Forelimb muscle (tissue), 1 donor: ENCODE measurements around the gene TIMP2. TPM values are rescaled to one million over a fixed set of nuclear protein-coding genes. Genes with fewer than 3 reads are reported as not detected.

Source experiments
- DNase-seq: peaks from one replicate; pipeline ENCODE4 v3.0.0-alpha.2; 2013; ENCODE audit warnings: low read depth
- polyA plus RNA-seq: library from polyadenylated mRNA; unstranded; fragments of 120-200 nt; gene quantifications from one replicate; pipeline ENCODE4 v1.2.1, GENCODE V29; 2013; ENCODE audit not compliant: insufficient read length

Gene TIMP2
- polyA plus RNA-seq, 1 donor: 164 TPM

DNA sequence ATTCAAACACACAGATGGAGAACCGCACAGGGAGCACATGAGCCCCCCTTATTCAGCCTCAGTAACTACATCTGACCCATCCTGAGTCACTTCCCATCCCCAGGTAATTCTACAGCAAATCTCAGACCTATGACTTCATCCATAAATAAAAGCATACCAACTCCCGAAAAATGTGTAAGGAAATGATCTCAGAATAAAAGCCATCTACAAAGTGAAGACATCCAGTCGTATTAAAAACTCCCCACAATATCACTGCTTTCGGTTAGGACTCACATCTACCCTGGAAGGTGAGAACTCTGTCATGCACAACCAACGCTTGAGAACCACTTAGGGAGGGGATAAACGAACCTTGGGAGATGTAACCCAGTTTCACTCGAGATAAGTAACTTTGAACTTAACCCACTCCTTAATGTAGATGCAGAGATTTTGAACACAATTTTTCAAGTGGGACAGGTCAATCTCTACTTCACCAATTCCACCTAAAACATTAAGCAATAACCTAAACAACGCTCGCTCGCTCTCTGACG is 85.9 kb downstream of the TIMP2 start:
- DNase-seq: no peak

DNA sequence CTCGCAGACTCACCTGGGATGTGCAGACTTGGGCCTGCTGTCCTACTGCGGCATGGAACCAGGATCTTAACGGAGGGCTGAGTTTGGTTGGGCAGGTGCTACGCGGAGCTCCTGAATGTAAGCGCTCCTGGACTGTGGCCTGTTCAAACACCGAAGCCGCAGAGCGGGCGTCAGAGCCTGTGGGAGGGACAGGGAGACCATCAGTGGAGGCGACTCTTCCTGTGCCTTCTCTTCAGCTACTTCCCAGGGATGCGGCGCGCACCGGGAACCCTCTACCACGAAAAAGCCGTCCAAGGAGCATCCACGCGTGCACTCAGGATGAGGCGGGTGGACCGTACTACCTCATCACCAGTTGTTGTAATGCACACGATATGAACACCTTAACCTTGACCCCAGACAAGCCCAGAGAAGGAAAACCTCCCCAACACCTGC is 86.6 kb downstream of the TIMP2 start:
- no peak for DNase-seq

DNA sequence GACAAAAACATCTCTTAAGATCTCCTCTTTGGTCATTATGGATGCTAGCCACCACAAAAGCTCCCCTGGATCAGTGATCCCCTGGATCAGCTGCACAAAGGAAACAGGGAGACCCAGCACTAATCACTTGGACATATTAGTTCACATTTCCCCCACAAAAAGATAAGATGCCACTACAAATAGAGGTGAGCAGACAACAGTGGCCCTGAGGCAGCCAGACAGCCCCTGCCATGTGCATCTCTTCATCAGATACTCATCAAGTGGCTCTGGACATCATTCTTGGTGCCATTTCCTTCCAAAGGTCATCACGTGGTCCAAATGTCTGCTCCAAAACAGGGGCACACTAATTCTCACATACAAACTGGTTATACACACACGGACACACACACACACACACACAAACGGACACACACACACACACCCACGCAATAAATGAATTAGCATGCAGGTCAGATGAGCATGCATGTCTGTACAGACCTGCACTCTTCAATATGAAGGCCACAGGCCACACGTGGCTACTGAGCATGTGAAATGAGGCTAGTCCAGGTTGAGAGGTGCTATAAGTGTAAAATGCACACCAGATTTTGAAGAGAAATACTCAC is 88.7 kb downstream of the TIMP2 start:
- DNase-seq: no peak

DNA sequence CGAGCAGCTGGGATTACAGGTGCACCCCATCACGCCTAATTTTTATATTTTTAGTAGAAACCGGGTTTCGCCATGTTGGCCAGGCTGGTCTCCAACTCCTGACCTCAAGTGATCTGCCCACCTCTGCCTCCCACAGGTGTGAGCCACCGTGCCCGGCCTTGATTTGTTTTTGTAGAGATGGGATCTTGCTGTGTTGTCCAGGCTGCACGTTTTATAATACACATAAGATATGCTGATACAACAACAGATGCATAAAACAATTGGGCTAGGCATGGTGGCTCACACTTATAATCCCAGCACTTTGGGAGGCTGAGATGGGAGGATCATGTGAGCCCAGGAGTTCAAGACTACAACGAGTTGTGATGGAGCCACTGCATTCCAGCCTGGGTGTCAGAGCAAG is 90.6 kb downstream of the TIMP2 start:
- no peak for DNase-seq

DNA sequence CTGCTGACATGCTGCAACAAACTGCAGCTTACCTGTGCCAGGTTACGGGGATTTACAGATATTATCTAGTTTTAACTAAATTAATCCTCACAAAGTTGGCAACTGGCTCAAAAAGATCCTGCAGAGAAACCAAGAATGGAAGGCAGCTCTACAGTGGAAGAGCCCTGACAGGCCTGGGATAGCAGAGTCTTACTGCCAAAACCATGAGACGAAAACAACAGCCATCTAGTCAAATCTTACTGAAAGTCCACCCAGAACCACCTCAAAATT is 92.7 kb downstream of the TIMP2 start:
- DNase-seq: no peak

DNA sequence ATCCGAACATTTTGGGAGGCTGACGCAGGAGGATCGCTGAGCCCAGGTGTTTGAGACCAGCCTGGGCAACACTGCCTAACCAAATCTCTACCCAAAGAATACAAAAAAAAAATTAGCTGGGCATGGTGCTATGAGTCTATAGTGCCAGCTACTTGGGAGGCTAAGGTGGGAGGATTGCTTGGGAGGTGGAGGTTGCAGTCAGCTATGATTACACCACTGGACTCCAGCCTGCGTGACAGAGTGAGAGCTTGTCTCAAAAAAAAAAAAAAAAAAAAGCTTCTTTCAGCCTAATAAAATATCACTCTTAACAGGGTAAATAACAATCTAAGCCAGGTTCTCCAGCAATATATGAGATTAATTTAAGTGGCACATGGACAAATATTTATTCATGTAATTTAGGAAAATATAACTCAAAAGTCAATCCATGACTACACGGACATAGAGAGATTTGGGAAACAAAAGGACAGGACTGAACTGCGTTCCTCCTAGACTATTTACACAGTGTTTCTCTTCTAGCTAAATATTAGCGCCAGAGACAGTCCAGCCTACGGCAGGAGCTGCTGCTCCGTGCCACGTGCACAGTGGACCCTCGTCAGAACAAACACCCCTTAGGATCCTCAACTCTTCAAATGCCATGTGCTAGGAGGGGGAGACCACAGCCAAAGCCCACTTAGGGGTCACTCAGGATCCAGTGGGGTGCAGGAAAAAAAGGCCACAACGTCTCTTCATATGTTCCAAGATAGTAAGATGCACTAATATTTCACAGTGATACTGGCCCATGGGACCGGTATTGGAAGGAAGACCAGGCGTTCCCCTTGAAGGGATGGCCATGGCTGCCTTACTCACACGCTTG is 93.3 kb downstream of the TIMP2 start:
- no peak for DNase-seq

DNA sequence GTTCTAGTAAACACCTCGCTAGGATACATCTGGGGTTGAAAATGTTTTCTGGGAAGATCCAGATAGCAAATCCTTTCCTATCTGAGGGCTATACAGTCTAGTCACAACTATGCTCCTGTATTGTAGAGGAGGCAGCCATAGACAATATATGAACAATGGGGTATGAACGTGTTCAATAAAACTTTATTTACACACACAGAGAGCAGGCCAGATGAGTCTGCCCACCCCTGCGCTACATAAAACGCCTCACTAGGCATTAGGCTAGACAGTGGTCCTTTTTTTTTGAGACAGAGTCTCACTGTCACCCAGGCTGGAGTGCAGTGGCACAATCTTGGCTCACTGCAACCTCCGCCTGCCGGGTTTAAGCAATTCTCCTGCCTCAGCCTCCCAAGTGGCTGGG is 95.7 kb downstream of the TIMP2 start:
- no peak for DNase-seq

DNA sequence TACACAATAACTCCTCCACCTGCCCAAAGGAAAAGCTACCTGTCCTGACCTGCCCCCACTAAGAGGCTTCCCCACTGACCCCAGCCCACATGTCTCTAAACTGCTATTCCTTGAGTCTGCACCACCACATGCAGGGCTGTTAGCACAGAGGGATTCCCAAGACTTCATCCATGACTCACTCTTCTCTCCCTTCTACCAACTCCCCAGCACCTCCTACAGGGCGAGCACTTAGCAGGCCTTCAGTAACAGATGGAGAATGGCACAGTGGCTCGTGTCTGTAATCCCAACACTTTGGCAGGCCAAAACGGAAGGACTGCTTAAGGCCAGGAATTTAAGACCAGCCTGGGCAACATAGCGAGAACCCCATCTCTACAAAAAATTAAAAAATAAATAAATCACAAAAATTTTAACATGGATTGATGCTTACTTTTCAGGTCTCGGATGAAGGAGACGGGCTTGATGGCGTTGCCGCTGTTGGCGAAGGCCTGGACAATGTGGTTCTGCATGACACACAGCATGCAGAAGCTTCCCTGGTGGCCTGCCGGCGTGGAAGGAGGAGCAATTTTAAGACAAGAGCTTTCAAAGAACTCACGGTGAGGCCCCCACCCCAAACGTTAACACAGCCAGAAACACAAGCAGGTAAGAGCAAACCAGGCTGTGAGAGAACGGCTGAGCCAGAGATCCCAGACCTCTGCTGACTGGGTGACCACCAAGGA is 96.6 kb downstream of the TIMP2 start:
- DNase-seq: no peak

DNA sequence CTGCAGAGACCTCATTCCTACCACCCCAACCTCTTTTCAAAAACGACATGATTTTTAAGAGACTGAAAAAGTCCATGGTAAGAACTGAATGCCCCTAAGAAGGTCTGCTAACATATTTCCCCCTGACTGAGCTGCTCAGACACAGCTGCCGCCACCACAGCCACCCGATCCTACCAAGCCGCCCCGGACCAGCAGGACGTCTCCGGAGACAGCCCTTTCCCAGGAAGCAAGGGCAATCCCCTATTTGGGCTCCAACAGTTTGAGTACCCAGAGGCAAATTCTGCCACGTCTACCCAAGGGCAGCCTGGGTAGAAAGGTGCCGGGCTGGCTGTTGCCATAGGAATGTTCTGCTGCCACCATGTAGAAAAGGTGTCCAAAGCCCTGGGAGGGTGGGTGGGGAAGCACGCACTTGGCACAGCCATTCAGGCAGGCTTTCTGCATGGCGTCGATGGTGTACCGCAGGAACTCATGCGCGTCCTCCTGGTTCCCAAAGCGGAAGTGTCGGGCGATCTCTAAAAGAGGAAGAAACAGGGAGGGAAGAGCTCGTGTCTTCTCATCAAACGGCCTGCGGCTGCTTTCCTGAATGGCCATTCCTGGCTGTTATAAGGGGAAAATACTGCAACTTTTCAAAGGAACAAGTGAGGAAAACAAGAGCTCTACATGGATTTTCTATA is 98.2 kb downstream of the TIMP2 start:
- no peak for DNase-seq

DNA sequence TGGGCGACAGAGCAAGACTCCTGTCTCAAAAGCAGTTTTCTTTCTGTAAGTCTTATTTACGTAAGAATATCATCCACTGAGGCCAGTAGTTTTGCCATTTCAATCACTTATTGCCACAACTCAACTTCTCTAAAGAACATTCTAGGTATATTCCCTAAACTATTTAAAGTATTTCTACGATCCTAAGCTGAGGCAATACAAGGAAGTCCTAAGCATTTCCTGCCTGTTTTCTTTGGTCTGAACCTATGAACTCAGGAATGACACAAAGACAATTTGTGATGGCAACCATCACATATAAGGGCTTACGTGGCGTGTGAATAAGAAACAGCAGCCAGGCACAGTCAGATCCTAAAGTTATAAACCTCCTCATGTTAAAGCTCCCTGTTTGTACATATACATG is 98.8 kb downstream of the TIMP2 start:
- DNase-seq: no peak

DNA sequence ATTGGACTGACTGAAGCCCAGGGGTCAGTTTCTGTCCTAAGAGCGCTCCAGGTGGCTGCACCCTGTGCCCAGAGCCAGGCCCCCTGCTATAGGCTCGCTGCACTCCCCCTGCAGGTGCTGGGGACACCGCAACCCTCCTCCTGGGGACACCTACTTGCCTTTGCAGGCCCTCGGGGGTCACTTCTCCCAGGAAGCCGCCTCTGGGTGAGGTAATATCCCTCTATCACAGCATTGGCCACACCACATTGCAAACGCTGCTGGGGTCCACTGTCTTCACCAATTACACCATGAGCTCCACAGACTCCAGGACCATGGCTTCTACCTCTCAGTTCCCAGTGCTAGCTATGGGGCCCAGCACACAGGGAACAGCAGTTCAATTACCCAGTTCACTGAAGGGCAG is 99.5 kb downstream of the TIMP2 start:
- DNase-seq: no peak

DNA sequence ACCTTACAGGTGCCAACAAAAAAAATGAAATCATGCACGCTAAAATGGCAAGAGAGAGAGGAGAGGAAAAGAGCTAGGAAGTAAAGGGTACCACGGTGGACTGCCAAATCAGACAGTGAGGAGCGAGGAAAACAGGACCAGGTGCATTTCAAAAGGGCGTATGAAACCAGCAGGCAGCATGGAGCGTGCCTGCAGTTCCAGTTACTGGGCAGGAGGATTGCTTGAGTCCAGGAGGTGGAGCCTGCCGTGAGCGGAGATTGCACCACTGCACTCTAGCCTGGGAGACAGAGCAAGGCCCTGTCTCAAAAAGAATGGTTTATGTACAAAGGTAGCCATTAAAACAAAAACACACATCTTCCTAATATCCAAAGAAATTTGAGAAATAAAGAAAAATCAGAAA is 100.9 kb downstream of the TIMP2 start:
- DNase-seq: no peak

DNA sequence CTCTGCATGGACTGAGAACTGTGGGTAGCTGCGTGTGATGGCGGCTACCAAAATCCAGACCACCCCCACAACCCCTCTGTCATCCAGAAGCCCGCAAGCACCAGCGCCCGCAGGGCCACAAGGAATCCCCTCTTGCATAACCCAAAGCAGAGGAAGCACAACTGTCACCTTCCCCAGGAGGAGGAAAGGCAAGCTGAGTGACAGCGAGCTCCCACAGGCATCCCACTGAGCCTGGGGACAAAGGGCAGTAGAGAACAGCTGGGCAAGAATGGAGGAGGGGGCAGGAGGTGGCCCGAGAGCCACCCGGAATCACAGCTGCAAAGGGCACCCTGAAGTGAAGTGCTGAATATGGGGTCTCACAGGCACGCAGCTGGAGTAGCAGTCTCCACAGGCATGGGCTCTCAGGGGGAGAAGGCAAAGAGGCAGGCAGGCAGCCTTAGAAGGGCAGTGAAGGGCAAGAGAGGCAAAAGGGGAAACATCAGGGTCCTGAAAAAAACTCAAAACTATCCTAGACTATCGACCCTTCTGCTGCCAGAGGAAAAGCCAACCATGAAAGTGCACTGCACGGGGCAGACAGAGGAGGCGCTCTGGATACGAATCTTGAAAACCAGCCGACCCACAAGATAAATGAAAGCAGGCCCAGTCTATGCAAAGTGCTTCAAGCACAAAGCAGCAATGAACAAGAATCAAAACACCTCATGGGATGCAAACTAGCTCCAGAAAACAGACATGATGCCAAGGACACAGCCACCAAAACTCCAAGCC is 101.7 kb downstream of the TIMP2 start:
- no peak for DNase-seq

DNA sequence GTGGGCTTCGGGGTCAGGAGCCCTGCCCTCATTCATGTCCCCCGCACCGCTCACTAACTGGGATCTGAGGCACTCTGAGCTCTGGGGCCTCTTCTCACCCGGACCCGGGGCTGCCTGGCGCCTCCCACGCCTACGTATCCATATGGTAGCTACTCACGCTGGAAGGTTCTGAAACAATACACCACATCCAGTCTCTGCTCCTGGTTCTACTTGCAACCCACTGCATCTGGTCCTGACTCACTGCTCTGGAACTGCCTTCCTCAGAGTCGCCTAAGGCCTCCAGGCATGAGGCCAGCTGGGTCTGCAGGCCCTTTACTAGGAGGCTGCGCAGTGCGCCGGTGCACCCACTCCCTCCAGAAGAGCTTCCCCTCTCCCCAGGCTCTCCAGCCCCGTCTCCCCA is 102.6 kb downstream of the TIMP2 start:
- no peak for DNase-seq

DNA sequence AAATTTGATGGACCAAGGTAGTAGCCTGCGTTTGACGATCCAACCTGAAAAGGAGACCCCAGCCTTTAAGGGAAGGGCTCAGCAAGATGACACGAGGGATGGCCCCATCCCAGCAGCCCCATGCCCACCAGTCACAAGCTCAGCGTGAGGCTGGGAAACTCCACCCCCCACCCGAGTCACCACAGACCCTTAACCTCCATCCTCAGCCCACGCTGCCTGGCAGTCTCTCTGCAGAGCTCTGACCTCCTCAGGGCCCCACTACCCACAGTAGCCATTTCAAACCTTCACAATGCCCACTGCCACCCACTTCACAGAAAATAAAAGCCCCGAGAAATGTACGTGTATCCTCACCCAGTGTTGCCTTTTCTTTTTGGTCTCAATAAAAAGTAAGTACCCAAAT is 103.2 kb downstream of the TIMP2 start:
- no peak for DNase-seq

DNA sequence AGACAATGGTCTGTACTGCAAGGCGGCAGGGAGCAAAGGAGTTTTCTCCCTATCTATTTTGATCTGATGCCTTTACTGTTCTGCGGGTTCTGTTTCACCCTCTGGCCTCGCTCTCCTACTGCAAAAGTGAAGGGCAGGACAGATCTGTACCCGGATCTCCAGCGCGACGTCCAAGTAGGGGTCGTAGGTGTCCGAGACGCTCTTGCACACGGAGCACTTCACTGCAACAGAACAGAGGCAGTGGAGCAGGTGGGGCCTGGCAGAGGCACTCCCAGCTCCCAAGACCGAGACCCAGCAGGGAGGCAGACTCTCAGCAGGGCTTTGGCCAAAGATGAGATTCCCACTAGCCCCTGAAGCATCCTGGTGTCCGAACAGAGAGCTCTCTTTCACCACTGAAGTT is 104.3 kb downstream of the TIMP2 start:
- no peak for DNase-seq

DNA sequence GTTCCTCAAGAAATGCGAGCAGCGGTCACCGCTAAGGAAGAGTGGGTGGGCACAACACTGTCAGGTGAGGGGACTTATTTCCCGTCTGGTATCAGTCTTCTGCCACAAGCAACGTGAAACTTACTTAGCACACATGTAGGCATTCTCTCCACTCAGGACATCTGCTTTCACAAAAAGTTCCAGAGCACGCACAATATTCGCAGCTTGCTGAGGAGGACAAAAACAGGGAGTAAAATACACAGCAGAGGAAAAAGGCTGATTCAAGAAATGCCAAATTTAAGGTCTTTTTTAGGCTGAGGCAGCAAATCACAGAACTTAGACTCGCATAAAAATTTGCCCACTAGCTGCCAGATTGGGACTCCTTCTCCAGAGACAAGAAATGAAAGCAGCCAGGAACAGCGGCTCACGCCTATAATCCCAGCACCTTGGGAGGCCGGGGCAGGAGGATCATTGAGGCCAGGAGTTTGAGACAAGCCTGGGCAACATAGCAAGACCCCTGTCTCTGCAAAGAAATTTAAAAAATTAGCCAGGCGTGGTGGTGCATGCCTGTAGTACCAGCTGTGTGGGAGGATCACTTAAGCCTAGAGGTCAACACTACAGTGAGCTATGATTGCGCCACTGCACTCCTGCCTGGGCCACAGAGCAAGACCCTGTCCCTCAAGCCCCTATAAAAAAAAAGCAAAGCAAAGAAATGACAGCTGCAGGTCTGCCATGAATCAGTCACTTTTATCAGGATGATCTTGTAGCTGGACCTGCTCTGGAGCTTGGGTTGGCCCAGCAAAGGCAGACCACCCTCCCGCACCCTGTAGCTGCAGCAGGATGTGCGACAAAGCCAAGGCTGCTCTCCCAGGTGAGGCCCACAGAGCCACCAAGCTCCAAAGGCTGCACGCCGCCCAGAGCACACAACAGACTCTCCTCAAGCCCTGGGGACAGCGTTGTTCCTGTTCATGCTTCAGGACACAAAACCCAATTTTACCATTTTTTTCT is 105.1 kb downstream of the TIMP2 start:
- no peak for DNase-seq

DNA sequence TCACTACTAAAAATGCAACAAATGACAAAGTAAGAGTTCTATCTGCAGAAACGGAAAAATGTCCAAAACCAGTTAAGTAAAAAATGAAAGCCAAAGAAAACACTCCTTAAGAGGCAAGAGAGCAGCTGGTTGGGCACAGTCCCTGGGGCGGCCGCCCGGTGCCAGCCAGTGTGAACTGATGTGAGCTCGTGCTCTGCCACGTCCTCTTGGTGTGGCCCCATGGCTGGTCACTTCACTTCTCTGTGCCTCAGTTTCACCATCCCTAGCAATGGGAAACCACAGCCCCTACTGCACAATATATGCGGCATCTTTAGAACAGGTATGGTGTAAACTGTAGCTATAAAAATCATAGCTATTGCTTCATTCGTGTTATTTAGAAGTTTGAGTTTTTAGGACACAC is 105.8 kb downstream of the TIMP2 start:
- no peak for DNase-seq

DNA sequence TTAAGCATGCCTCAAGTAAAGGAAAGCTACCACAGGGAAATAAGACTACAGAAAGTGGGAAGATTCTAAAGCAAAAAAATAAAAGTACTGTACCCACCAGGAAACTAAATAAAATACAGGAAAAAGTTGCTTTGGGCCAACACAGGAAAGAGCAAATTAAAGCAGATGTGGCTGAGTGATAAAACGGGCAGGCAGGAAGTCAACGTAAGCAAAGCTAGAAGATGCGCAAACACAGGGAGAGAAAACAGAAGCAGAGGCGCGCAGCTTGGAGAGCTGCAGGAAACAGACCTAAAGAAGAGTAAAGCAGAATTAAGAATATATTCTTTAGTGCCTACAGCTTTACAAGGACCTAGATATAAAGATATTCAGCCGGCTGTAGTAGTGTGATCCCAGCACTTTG is 106.3 kb downstream of the TIMP2 start:
- no peak for DNase-seq

DNA sequence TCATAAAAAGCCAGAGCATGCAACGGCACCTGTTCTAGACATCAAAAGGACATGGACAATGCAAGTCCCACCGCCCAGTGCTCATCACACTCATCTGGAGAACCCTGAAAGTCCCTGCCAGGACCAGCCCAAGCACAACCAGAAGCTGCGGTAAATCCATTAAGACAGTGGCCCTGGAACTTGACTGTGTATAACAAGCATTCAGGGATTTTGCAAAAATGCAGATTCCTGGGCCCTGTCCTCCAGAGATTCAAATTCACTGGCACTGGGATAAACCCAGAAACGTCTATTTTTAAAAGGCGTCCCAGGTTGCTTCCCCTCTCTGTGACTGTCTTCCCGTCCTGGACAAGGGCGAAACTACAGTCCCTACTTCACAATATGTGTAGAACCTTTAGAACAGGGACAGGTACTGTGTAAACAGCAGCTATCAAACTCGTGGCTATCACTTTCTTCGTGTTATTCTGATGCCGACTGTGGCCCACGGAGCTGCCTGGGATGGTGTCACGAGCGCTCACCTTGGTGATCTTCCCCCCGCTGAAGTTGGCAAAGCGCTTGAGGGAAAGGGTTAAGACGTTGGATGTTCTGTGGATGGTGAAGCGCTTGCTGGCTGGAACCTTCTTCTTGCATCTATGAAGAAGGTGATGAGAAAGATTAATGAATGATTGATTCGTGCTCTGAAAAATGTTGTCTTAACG is 106.9 kb downstream of the TIMP2 start:
- DNase-seq: no peak
